GM19438 (cell line): Measurements from ENCODE around the gene KAT6B.

Source experiments
- ATAC-seq: cut with Tn5 transposase; IDR thresholded peaks from one replicate; pipeline ENCODE4 v1.9.1; 2021; ENCODE audit warnings: low read depth; ENCODE audit not compliant: unreplicated experiment

KAT6B gene

DNA sequence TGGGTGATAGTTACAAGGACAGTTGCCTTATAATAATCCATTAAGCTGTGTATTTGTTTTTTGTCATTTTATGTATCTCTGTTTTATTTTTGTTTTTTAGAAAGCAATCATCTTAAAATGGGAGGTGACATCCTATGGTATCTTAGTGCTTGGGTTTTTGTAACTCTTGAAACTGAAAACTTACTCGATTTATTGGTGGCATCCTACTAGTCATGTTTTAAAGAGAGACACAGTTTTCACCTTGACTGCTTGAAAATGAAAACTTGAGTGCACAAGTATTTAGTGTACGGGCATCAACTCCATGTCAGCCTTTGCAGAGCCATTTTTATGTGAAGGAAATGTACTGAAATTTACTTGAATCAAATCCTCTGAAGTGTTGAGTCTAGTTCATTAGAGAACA, 181.2 kb downstream of the KAT6B start:
- no peak for ATAC-seq

DNA sequence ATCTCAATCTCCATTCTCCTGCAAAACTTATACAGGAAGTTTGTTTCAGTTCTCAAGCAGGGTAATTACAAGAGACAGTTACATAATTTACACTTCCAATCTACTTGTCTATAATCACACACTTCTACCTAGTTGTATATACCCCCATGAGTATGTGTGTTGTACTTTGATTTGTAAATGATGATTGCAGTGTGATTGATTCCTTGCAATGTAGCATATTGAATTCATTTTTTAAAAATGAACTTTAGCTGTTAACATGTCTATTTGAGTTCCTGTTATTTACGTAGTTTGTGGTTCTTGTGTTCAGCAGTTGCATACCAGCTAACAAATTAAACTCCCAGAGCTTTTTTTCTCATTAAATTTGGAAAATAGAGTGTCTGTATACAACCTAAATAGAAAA, 182.6 kb downstream of the KAT6B start:
- ATAC-seq = no peak

DNA sequence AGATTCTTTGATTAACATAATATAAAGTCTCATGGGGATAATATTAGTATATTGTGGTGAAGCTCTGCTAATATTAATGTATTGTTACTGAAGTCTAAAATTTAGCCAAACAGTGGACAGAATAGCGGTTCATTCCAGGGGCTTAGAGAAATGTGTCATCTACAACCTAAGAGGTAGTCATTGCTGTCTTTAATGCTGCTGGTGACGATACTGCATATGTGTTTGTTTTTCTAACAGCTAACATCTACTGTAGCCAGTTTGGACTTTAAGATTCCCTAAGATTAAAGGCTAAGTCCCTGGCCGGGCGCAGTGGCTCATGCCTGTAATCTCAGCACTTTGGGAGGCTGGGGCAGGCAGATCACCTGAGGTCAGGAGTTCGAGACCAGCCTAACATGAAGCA, 183.0 kb downstream of the KAT6B start:
- ATAC-seq = no peak

DNA sequence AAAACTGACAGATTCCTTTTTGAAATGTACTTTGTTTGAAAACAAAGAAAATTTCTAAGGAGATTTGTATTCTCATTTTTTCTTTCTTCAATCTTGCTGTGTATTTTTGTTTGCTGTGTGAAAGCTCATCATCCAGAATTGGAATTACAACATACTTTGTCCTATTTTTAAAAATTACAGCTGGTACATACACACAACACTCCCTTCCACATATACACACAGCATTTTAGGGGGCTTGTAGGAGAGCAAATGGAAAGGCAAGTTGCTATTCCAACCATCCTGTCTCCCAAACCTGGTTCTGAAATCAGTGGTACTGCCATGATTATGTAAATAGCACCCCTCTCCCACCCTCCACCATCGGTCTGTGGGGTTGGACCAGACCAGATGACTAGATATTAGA, 184.0 kb downstream of the KAT6B start:
- no peak for ATAC-seq

DNA sequence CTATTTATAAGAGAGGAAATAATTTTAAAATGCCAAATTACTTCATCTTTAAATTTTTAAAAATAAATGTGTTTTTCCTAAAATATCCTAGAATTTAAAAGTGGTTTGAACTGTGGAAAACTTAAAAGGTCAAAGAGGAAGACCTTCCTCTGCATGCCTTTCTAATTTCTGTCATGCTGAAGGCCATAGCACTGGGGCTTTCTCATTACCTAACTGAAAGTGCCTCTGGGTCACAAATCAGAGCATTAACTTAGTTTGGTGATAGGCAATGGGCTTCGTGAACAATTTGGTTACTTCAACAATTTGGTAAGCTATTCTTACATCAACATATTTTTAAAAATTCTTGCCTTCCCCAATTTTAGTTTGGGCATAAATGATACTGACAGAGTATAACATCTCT, 184.8 kb downstream of the KAT6B start:
- ATAC-seq = no peak

DNA sequence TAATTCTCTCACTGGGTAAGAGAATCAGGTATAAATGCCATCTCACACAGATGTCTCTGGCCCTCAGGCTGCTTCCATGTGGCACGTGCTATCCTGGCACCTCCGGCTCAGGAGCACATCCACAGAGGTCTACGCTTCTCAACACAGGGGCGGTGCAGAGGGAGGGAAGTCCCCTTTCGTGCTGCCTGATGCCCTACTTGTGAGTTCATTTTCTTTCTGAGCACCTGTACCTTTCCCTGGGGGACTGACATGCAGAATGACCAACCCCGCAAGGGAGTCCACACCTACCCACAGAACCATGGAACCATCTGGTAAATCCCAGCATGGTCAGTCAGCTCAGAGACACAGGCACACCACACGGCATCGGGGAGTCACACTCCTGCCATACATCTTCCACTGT, 186.1 kb downstream of the KAT6B start:
- ATAC-seq = no peak

DNA sequence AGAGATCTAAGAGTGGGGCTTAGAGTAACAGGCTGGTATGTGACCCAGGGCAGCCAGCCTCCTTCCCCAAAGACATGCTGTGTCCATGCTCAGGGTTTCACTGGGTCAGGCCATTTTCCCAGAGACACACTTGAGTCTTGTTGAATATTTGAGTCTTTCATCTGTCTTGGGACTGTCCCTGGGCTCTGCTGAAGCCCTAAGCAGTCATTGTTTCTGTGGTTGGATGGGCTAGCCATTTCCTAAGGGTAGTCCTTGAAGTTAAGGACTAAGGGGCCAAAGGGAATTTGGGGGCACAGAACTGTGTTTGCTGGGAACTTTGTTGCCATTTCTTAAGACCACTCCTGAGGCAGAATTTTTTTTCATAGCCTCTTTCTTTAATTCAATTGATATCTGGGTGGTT, 186.6 kb downstream of the KAT6B start:
- ATAC-seq = no peak

DNA sequence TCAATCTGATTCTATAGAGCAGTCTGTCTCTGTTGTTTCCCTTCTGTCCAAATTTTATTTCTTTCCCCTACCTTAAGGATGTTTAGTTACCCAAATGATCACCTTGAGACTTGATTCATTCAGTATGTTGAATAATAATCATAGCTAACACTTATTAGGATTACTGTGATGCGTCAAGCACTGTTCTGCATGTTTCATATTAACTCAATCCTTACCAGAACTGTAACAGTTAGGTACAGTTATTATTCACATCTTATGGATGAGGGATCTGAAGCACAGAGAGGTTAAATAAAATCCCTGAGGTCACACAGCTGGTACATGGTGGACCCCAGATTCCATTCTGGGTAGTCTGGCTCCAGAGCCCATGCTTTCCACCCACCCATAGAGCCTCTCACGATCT, 187.1 kb downstream of the KAT6B start:
- ATAC-seq = no peak

DNA sequence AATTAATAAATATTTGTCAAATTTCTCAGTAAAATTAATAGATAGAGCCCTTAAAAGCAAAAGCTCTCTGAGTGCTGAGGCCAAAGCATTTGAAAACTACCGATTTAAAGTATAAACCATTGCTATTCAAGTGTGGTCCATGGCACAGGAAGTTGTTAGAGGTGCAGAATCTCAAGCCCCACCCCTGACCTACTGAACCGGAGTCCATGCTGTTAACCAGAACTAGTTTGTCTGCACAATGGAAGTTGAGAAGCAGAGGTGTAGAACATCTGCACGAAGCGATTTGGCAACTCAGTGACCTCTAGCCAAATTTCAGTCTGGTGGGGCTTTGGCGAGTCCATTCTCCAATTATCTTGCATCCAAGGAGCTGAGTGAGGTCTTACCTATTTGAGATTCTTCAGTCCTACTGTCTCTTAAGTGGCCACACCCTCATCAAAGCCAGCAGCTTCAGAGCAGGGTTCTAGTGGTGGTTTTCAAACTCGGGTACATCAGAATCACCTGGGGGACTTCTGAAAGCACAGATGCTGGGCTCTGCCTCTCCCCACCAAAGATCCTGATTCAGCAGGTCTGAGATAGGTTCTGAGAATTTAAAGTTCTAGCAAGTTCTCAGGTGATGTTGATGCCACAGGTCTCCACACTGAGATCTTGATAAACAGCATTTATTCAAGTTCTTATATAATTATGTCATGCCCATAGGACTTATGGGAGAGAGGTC, 188.3 kb downstream of the KAT6B start:
- no peak for ATAC-seq

DNA sequence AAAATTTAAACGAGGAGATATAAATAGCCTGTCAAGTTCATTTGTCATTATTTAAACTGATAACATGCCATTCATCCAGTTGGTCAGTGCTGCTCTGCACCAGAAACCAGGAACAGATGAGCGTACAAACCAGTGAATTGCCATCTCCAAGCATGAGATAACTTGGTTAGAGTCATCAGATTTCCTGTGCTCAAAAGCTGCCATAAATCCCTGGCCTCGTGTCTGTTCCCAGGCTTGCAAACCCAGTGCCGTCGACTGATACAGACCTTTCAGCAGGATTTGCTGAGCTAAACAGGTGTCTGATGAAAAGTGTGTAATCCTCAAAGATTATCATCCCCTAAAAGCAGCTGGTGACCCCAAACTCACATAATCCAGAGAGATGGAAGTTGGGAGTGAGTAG, 189.0 kb downstream of the KAT6B start:
- ATAC-seq = no peak

DNA sequence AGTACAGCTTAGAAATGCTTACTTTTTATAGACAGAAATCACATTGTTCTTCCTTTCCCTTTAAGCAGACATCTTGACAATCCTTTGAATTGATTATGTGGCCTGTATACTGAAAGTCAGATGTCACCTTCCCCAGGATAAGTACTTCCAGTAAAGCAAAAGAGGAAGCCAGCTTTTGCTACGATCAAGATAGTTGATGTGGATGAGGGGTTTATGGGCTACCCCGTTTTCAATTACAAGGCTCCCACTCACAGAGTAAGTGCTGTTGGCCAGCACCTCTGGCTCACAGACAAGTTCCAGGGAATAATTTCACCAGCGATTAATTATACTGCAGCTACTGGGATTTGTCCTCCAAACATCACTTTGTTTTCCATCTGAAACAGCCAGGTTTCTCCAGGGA, 189.9 kb downstream of the KAT6B start:
- no peak for ATAC-seq

DNA sequence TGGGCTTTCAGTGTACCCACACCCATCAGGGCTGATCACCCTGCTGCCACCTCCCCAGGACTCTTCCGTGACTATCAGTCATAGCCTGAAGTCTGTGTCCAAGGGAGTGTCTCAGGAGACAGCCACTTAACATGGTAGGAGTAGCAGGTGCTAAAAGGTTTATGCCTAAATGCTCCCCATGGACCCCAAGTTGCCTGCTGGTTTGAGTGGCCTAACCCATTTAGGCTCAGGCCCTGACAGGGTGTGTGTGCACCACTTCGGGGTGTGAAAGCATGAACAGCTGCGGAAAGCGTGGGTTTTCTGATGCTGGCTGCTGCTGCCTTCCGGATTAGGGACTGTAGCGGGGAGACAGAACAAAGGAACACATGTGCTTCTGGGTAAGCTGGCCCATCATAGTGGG, 191.9 kb downstream of the KAT6B start:
- no peak for ATAC-seq

DNA sequence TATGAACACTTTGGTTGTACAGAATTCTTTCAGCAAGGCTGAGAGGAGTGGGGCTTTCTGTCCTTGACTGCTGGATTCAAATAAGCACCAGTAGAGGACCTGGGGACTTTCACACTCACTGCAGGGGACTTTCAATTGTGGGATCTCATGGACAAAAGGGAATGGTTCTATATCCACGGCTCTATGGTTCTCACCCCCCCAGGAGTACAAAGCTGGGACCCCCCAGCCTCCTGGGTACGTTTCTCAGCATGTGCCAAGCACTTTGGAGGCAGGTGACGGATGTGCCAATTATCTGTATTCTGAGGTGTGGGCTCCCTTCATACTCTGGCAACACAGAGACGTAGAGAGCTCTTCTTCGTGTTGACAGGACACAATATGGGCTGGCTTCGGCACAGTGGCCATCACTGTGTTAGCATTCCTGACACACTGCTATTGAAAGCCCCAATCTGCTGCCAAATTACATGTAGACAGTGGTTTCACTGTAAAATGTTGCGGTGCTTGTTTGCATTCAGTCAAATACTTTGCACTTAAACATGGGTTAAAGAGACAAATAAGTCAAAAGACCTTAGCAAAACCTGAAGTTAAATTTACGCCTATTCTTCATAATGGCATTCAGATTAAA, 192.4 kb downstream of the KAT6B start:
- no peak for ATAC-seq

DNA sequence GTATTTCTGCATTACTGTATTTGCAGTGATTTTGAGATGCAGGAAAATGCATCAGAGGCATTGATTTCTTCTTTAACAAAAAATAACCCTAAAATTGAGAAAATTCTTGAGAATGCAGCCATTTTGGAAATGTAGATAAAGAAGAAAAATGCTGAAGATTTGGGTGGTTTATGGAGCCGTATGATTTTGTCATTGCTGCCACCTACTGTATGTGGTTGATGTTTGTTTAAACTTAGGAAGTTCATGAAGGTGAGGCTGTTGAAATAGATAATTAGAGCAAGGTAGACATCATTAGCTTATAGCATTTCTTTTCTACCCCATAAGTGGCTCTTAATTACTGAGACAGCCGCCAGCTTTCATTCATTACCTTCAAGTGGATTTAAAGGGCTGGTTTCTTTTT, 193.0 kb downstream of the KAT6B start:
- no peak for ATAC-seq

DNA sequence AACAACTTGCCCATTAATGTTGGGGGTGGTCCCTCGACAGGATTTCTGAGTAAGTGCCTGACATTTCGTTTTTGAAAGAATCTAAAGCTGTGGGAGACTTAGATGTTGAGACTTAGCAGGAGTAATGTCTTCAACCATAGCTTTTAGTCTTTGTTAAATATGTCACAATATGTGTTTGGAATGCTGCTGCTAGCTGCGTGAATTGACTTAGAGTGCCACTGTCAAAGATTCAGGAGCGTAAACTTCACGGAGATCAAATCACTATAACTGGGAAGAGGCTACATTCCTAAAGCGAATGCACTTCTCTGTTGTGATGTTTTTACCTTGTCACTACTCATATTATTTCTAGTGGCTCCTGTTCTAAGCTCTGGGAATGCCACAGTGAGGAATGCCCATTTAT, 193.8 kb downstream of the KAT6B start:
- ATAC-seq = no peak

DNA sequence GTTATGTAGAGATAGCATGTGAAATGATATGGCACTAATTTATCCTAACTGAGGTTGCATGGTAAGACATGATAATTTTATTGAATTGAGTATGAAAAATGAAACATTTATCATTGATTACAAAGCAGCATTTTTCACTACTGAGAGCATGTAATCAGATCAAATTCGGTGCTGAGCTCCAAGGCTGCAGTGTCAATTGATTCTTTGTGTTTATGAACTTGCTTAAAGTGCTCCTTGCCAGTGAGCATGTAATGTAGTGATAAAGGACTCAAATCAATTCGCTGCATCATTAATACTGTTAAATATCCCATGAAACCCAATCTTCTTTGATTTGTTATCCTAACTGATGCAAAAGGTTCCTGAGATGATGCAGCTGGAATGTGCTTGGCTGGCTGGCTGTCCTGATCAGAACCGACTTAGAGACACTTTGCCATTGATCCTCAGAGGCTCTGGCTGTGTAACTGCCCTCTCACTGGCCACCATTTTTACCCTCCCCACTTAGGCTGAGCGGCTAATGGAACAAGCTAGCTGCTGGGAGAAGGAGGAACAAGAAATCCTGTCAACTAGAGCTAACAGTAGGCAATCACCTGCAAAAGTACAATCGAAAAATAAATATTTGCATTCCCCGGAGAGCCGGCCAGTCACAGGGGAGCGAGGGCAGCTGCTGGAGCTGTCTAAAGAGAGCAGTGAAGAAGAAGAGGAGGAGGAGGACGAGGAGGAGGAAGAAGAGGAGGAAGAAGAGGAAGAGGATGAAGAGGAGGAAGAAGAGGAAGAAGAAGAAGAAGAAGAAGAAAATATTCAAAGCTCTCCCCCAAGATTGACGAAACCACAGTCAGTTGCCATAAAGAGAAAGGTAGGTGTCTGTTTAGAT, 195.2 kb downstream of the KAT6B start:
- no peak for ATAC-seq

DNA sequence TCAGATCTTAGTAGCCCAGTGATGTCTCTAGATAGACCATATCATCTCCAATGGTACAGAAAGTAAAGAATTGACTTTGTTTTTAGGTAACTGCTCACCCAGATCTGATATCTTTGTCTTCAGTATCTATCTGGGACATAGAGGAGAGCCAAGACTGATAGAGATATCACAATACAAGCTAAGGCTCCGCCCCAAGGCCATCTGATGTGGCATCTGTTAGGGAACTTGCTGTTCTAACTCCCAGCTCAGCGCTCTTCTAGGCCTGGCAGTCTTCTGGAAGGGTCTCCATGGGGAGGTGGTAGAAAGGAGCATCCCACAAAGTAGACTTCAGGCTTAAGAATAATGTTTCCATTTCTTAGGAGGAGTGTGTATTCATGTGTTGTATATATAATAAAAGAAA, 196.7 kb downstream of the KAT6B start:
- no peak for ATAC-seq

DNA sequence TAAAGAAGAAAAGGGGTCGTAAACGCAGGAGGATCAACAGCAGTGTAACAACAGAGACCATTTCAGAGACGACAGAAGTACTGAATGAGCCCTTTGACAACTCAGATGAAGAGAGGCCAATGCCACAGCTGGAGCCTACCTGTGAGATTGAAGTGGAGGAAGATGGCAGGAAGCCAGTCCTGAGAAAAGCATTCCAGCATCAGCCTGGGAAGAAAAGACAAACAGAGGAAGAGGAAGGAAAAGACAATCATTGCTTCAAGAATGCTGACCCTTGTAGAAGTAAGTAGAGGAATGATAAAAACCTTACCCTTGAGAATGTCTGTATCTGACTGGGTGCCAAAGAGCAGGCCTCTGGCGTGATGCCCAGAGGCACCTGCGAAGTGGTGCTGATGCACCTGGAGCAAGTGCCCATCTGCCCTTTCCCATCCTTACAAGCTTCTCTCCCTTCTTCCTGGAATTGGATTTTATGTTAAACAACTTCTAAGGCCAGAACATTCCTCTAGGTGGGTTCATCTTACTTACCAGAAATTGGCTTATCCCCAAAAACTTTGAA, 198.6 kb downstream of the KAT6B start:
- no peak for ATAC-seq

DNA sequence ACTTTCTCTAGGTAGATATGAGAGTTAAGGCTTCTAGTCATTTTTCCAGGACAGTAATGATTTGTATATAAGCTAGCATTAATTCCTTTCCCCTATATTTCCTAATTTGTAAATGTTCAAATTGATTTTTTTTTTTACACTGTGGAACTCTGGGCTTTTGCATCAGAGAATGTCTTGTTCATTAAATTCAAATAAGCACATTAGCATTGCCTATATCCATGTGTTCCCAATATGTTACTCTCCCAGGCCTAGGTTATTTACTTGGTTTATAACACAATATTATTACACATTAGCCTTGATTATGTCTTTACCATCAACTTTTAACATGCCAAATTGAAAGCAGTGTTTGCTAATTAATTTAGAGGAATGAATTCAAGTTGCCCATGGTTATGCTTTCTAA, 201.6 kb downstream of the KAT6B start:
- no peak for ATAC-seq

DNA sequence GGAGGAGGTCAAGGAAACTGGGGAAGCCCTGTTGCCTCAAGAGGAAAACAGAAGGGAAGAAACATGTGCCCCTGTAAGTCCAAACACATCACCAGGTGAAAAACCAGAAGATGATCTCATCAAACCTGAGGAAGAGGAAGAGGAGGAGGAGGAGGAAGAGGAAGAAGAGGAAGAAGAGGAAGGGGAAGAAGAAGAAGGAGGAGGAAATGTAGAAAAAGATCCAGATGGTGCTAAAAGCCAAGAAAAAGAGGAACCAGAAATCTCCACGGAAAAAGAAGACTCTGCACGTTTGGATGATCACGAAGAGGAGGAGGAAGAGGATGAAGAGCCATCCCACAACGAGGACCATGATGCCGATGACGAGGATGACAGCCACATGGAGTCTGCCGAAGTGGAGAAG, 202.3 kb downstream of the KAT6B start:
- no peak for ATAC-seq

DNA sequence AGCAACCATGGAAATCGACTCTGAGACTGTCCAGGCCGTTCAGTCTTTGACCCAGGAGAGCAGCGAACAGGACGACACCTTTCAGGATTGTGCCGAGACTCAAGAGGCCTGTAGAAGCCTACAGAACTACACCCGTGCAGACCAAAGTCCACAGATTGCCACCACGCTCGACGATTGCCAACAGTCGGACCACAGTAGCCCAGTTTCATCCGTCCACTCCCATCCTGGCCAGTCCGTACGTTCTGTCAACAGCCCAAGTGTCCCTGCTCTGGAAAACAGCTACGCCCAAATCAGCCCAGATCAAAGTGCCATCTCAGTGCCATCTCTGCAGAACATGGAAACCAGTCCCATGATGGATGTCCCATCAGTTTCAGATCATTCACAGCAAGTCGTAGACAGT, 203.0 kb downstream of the KAT6B start:
- no peak for ATAC-seq
